ENCODE data around the gene NUP133.
"Not testable (repeated sequence)": the region's sequence is repeated elsewhere in the genome, so short reads cannot be mapped to it uniquely, and the experiment has no call there.

Gene NUP133

GRCh38 chr1:229420224-229420623 is 87.9 kb downstream of the NUP133 start:
- Histone ChIP-seq H3K4me1 (ENCODE audit: control insufficient read depth, insufficient read depth, low read length) (no peaks in the 10 kb centered on the region), H3K36me3 (ENCODE audit: control insufficient read depth in 2 of 2, insufficient read depth in 2 of 2, low read length in 2 of 2) (no peaks in the 10 kb centered on the region), H3K9me3 (ENCODE audit: control insufficient read depth in 2 of 2, low read length in 2 of 2) (peaks cover 0 to 3% of the 10 kb centered on the region in 2 donors), H3K27ac (ENCODE audit: low read length) (no peak overlapping the region), H3K27me3 (ENCODE audit: control insufficient read depth in 1 of 2, insufficient read depth in 2 of 2, low read length in 2 of 2) (peaks cover 0 to 4% of the 10 kb centered on the region in 2 donors), H3K9ac (ENCODE audit: low read length in 2 of 2) (no peak overlapping the region), H3K4me3 (ENCODE audit: low read length in 2 of 2) (no peak overlapping the region)

GRCh38 chr1:229418586-229418985 is 89.6 kb downstream of the NUP133 start:
- not testable (repeated sequence) for H3K9me3 ChIP-seq (ENCODE audit: control insufficient read depth in 2 of 2, low read length in 2 of 2); H3K27me3 ChIP-seq (ENCODE audit: control insufficient read depth in 1 of 2, insufficient read depth in 2 of 2, low read length in 2 of 2); H3K4me3 ChIP-seq (ENCODE audit: low read length in 2 of 2); H3K4me1 ChIP-seq (ENCODE audit: control insufficient read depth, insufficient read depth, low read length); H3K27ac ChIP-seq (ENCODE audit: low read length); H3K36me3 ChIP-seq (ENCODE audit: control insufficient read depth in 2 of 2, insufficient read depth in 2 of 2, low read length in 2 of 2); H3K9ac ChIP-seq (ENCODE audit: low read length in 2 of 2)

- H3K27ac ChIP-seq (ENCODE audit: low read length); H3K9me3 ChIP-seq (ENCODE audit: control insufficient read depth in 2 of 2, low read length in 2 of 2); H3K27me3 ChIP-seq (ENCODE audit: control insufficient read depth in 1 of 2, insufficient read depth in 2 of 2, low read length in 2 of 2); H3K36me3 ChIP-seq (ENCODE audit: control insufficient read depth in 2 of 2, insufficient read depth in 2 of 2, low read length in 2 of 2); H3K9ac ChIP-seq (ENCODE audit: low read length in 2 of 2); H3K4me3 ChIP-seq (ENCODE audit: low read length in 2 of 2): not testable (repeated sequence)
- peaks cover 26% of the 10 kb centered on the region for H3K4me1 ChIP-seq (ENCODE audit: control insufficient read depth, insufficient read depth, low read length)
These were observed 95.3 kb downstream of the NUP133 start for GRCh38 chr1:229412810-229413209.

GRCh38 chr1:229412056-229412455 is 96.1 kb downstream of the NUP133 start:
- peaks cover 11 to 14% of the 10 kb centered on the region in 2 donors for H3K27me3 ChIP-seq (ENCODE audit: control insufficient read depth in 1 of 2, insufficient read depth in 2 of 2, low read length in 2 of 2)
- H3K9ac ChIP-seq (ENCODE audit: low read length in 2 of 2): no peak overlapping the region
- no peaks in the 10 kb centered on the region for H3K9me3 ChIP-seq (ENCODE audit: control insufficient read depth in 2 of 2, low read length in 2 of 2)
- peaks cover 33% of the 10 kb centered on the region for H3K4me1 ChIP-seq (ENCODE audit: control insufficient read depth, insufficient read depth, low read length)
- H3K27ac ChIP-seq (ENCODE audit: low read length): no peak overlapping the region
- no peaks in the 10 kb centered on the region for H3K36me3 ChIP-seq (ENCODE audit: control insufficient read depth in 2 of 2, insufficient read depth in 2 of 2, low read length in 2 of 2)
- no peak overlapping the region for H3K4me3 ChIP-seq (ENCODE audit: low read length in 2 of 2)

GRCh38 chr1:229411434-229412055 is 96.6 kb downstream of the NUP133 start:
- Histone ChIP-seq H3K9me3 (ENCODE audit: control insufficient read depth in 2 of 2, low read length in 2 of 2) (no peaks in the 10 kb centered on the region), H3K9ac (ENCODE audit: low read length in 2 of 2) (no peak overlapping the region), H3K4me1 (ENCODE audit: control insufficient read depth, insufficient read depth, low read length) (peaks cover 35% of the 10 kb centered on the region)

GRCh38 chr1:229410692-229411433 is 97.3 kb downstream of the NUP133 start:
- peaks cover 35% of the 10 kb centered on the region for H3K4me1 ChIP-seq (ENCODE audit: control insufficient read depth, insufficient read depth, low read length)
- H3K27me3 ChIP-seq (ENCODE audit: control insufficient read depth in 1 of 2, insufficient read depth in 2 of 2, low read length in 2 of 2): peaks cover 11 to 21% of the 10 kb centered on the region in 2 donors
- peak overlapping the region; percentile 40 to 44 for H3K4me3 ChIP-seq (ENCODE audit: low read length in 2 of 2)
- no peaks in the 10 kb centered on the region for H3K36me3 ChIP-seq (ENCODE audit: control insufficient read depth in 2 of 2, insufficient read depth in 2 of 2, low read length in 2 of 2)
- peak overlapping the region; percentile 36 to 45 for H3K9ac ChIP-seq (ENCODE audit: low read length in 2 of 2)
- peak overlapping the region; percentile 18 for H3K27ac ChIP-seq (ENCODE audit: low read length)
- H3K9me3 ChIP-seq (ENCODE audit: control insufficient read depth in 2 of 2, low read length in 2 of 2): no peaks in the 10 kb centered on the region

More at GRCh38 chr1:229411434-229412055, 96.6 kb downstream of the NUP133 start:
- no peak overlapping the region for H3K4me3 ChIP-seq (ENCODE audit: low read length in 2 of 2)
- no peaks in the 10 kb centered on the region for H3K36me3 ChIP-seq (ENCODE audit: control insufficient read depth in 2 of 2, insufficient read depth in 2 of 2, low read length in 2 of 2)
- H3K27ac ChIP-seq (ENCODE audit: low read length): no peak overlapping the region
- H3K27me3 ChIP-seq (ENCODE audit: control insufficient read depth in 1 of 2, insufficient read depth in 2 of 2, low read length in 2 of 2): peaks cover 11 to 16% of the 10 kb centered on the region in 2 donors

GRCh38 chr1:229410370-229410691 is 97.8 kb downstream of the NUP133 start:
- Histone ChIP-seq H3K4me3 (ENCODE audit: low read length in 2 of 2) (peak overlapping the region; percentile 40 to 44), H3K9me3 (ENCODE audit: control insufficient read depth in 2 of 2, low read length in 2 of 2) (no peaks in the 10 kb centered on the region), H3K27ac (ENCODE audit: low read length) (peak overlapping the region; percentile 18), H3K9ac (ENCODE audit: low read length in 2 of 2) (peak overlapping the region in 1 of 2 donors; percentile 45), H3K4me1 (ENCODE audit: control insufficient read depth, insufficient read depth, low read length) (peaks cover 35% of the 10 kb centered on the region), H3K36me3 (ENCODE audit: control insufficient read depth in 2 of 2, insufficient read depth in 2 of 2, low read length in 2 of 2) (no peaks in the 10 kb centered on the region), H3K27me3 (ENCODE audit: control insufficient read depth in 1 of 2, insufficient read depth in 2 of 2, low read length in 2 of 2) (peaks cover 11 to 21% of the 10 kb centered on the region in 2 donors)

GRCh38 chr1:229409616-229410369 is 98.3 kb downstream of the NUP133 start:
- Histone ChIP-seq H3K27me3 (ENCODE audit: control insufficient read depth in 1 of 2, insufficient read depth in 2 of 2, low read length in 2 of 2) (peaks cover 11 to 21% of the 10 kb centered on the region in 2 donors), H3K4me3 (ENCODE audit: low read length in 2 of 2) (peak overlapping the region; percentile 29 to 40), H3K9ac (ENCODE audit: low read length in 2 of 2) (no peak overlapping the region), H3K9me3 (ENCODE audit: control insufficient read depth in 2 of 2, low read length in 2 of 2) (no peaks in the 10 kb centered on the region), H3K27ac (ENCODE audit: low read length) (no peak overlapping the region), H3K36me3 (ENCODE audit: control insufficient read depth in 2 of 2, insufficient read depth in 2 of 2, low read length in 2 of 2) (no peaks in the 10 kb centered on the region), H3K4me1 (ENCODE audit: control insufficient read depth, insufficient read depth, low read length) (peaks cover 35% of the 10 kb centered on the region)

GRCh38 chr1:229408458-229409037 is 99.6 kb downstream of the NUP133 start:
- no peak overlapping the region for H3K9ac ChIP-seq (ENCODE audit: low read length in 2 of 2)
- H3K27ac ChIP-seq (ENCODE audit: low read length): no peak overlapping the region
- peaks cover 14 to 21% of the 10 kb centered on the region in 2 donors for H3K27me3 ChIP-seq (ENCODE audit: control insufficient read depth in 1 of 2, insufficient read depth in 2 of 2, low read length in 2 of 2)
- no peak overlapping the region for H3K4me3 ChIP-seq (ENCODE audit: low read length in 2 of 2)
- no peaks in the 10 kb centered on the region for H3K9me3 ChIP-seq (ENCODE audit: control insufficient read depth in 2 of 2, low read length in 2 of 2)
- peaks cover 35% of the 10 kb centered on the region for H3K4me1 ChIP-seq (ENCODE audit: control insufficient read depth, insufficient read depth, low read length)
- no peaks in the 10 kb centered on the region for H3K36me3 ChIP-seq (ENCODE audit: control insufficient read depth in 2 of 2, insufficient read depth in 2 of 2, low read length in 2 of 2)

GRCh38 chr1:229407206-229408026 is 100.7 kb downstream of the NUP133 start:
- no peak overlapping the region for H3K27ac ChIP-seq (ENCODE audit: low read length)
- H3K9ac ChIP-seq (ENCODE audit: low read length in 2 of 2): peak overlapping the region; percentile 29 to 53
- peaks cover 17 to 27% of the 10 kb centered on the region in 2 donors for H3K27me3 ChIP-seq (ENCODE audit: control insufficient read depth in 1 of 2, insufficient read depth in 2 of 2, low read length in 2 of 2)
- H3K9me3 ChIP-seq (ENCODE audit: control insufficient read depth in 2 of 2, low read length in 2 of 2): no peaks in the 10 kb centered on the region
- peak overlapping the region; percentile 54 to 71 for H3K4me3 ChIP-seq (ENCODE audit: low read length in 2 of 2)
- H3K4me1 ChIP-seq (ENCODE audit: control insufficient read depth, insufficient read depth, low read length): peaks cover 35% of the 10 kb centered on the region
- H3K36me3 ChIP-seq (ENCODE audit: control insufficient read depth in 2 of 2, insufficient read depth in 2 of 2, low read length in 2 of 2): no peaks in the 10 kb centered on the region
